ENCODE results near the gene PROC. TPM values are rescaled to one million over a fixed set of nuclear protein-coding genes. Genes with fewer than 3 reads are reported as not detected.

Gene PROC
- total and polyA plus RNA-seq, 9 of the 15 experiments (the other 6 are each of a cell fraction or from before 2014, with no cell fraction given): not detected

- BruUV-seq (replicated peaks): no TSS peak
- Histone ChIP-seq H3K9me3 (replicated peaks; ENCODE audit: control insufficient read depth, insufficient read depth, low read depth, low read length) (no peaks in the 10 kb centered on the region), H3K9me1 (ENCODE audit: control insufficient read depth, insufficient read depth, low read length) (no peaks in the 10 kb centered on the region), H3K27me3 (ENCODE audit: control insufficient read depth in 2 of 2, insufficient read depth in 2 of 2, low read length in 2 of 2) (peaks cover 0 to 14% of the 10 kb centered on the region in 2 experiments; a peak in 2 of 5 replicates), H3K4me1 (replicated peaks in 1 of 2; ENCODE audit: control insufficient read depth in 2 of 2, insufficient read depth in 2 of 2, low read length in 2 of 2) (no peaks in the 10 kb centered on the region; a peak in 1 of 5 replicates), H4K20me1 (replicated peaks; ENCODE audit: control insufficient read depth, insufficient read depth, low read length) (no peaks in the 10 kb centered on the region), H3K36me3 (ENCODE audit: control insufficient read depth, insufficient read depth, low read length) (no peaks in the 10 kb centered on the region), H3K9ac (ENCODE audit: insufficient read depth in 1 of 2, low read depth in 2 of 2, low read length in 2 of 2) (no peak overlapping the region), H3K4me3 (no peak overlapping the region), H2AFZ (ENCODE audit: low read depth, low read length) (no peak overlapping the region), H3K27ac (ENCODE audit: extremely low read depth, low read depth, low read length) (no peak overlapping the region), H3K4me2 (ENCODE audit: insufficient read depth, low read length) (no peak overlapping the region), H3K79me2 (ENCODE audit: control insufficient read depth, insufficient read depth, low read length) (no peaks in the 10 kb centered on the region)
- ATAC-seq (no peak), DNase-seq (ENCODE audit: extremely low read depth in 1 of 4, low spot score in 3 of 4) (no peak), FAIRE-seq (no peak)
- in situ Hi-C loops (cut with MboI) (loop anchor here (10.0 kb wide), 1 partner anchor 252 kb away; no protein-coding TSS in a partner anchor), intact Hi-C loops (cut with micrococcal nuclease) (no loop called here)
- ChIA-PET POLR2A (interaction anchor here (0.6 kb wide), 1 partner anchor 15 kb away, joined by 4 read pairs; no protein-coding TSS in a partner anchor), CTCF (ENCODE audit: low intra/inter-chr PET ratio) (no interaction called here)
- WGBS (ENCODE audit: insufficient coverage, low coverage, missing lambda C conversion rate): 48% methylated on average over 12 of the region's 12 CpGs
- TF ChIP-seq JUN (IDR thresholded peaks at IDR 0.05; ENCODE audit: borderline replicate concordance, low read depth, low read length) (no peak), JUN (CRISPR knock-in tag; IDR thresholded peaks at IDR 0.05; ENCODE audit: borderline replicate concordance) (no peak), NCOA4 (IDR thresholded peaks at IDR 0.05; ENCODE audit: partially characterized antibody) (no peak), ETS1 (conservative IDR thresholded peaks at IDR 0.05; ENCODE audit: control insufficient read depth, low read depth, low read length) (no peak), PHF8 (IDR thresholded peaks at IDR 0.05; ENCODE audit: borderline replicate concordance, low read length) (no peak), HMGXB4 (CRISPR knock-in tag; IDR thresholded peaks at IDR 0.05) (no peak), HIVEP1 (CRISPR knock-in tag; IDR thresholded peaks at IDR 0.05) (no peak), RBM15 (IDR thresholded peaks at IDR 0.05; ENCODE audit: insufficient read depth, low read length) (no peak), MYC (IDR thresholded peaks at IDR 0.05; ENCODE audit: low read depth, low read length) (no peak), MYC (CRISPR knock-in tag; IDR thresholded peaks at IDR 0.05; ENCODE audit: borderline replicate concordance, low read depth) (no peak), ZNF512 (tag; IDR thresholded peaks at IDR 0.05) (no peak), NFYB (IDR thresholded peaks at IDR 0.05; ENCODE audit: extremely low read depth, insufficient read length) (no peak), HLTF (IDR thresholded peaks at IDR 0.05) (no peak), ZBTB43 (CRISPR knock-in tag; IDR thresholded peaks at IDR 0.05) (no peak), PKNOX1 (IDR thresholded peaks at IDR 0.05) (no peak), CBX2 (IDR thresholded peaks at IDR 0.05; ENCODE audit: insufficient read depth, low read length, poor library complexity, severe bottlenecking) (no peak)
Observed at GRCh38 chr2:127456960-127457359, 38.7 kb downstream of the PROC start.
